CD14-positive monocyte (primary cell): Measurements from ENCODE around the gene ALAS1. TPM values are rescaled to one million over a fixed set of nuclear protein-coding genes. Genes with fewer than 3 reads are reported as not detected.

ENCODE experiments used
- DNase-seq, 3 donors: peaks; one replicate each; pipeline ENCODE4 v3.0.0-alpha.2; 2011 to 2022
- H2AFZ ChIP-seq: 2 replicates; pipeline ENCODE4 v1.6.0; 2012; ENCODE audit warnings: mild to moderate bottlenecking, low read depth, low read length, inconsistent platforms; ENCODE audit not compliant: insufficient read depth, poor library complexity, severe bottlenecking
- H3K27ac ChIP-seq, 2 donors: 1 replicate in 1 of 2; 2 replicates in 1 of 2; pipeline ENCODE4 v1.5.1; 2012 to 2013; ENCODE audit warnings: low read length in 2 of 2, control low read depth in 1 of 2, inconsistent platforms in 1 of 2, low read depth in 1 of 2, mild to moderate bottlenecking in 1 of 2
- H3K27me3 ChIP-seq, 2 donors: one replicate each; pipeline versions ENCODE4 v1.6.0 to v1.6.1; 2011 to 2013; ENCODE audit warnings: low read length in 2 of 2; ENCODE audit not compliant: control insufficient read depth in 2 of 2, insufficient read depth in 2 of 2
- H3K36me3 ChIP-seq, 2 donors: replicated peaks in 1 of 2; 1 replicate in 1 of 2; 2 replicates in 1 of 2; pipeline versions ENCODE4 v1.5.1 to v1.6.1; 2012 to 2013; ENCODE audit warnings: low read length in 2 of 2, control low read depth in 1 of 2, inconsistent platforms in 1 of 2, mild to moderate bottlenecking in 1 of 2; ENCODE audit not compliant: insufficient read depth in 2 of 2, control insufficient read depth in 1 of 2
- H3K4me1 ChIP-seq, 2 donors: 1 replicate in 1 of 2; 2 replicates in 1 of 2; pipeline versions ENCODE4 v1.5.1 to v1.6.1; 2012 to 2013; ENCODE audit warnings: low read length in 2 of 2, control low read depth in 1 of 2, inconsistent platforms in 1 of 2, mild to moderate bottlenecking in 1 of 2, moderate library complexity in 1 of 2; ENCODE audit not compliant: insufficient read depth in 2 of 2, control insufficient read depth in 1 of 2
- H3K4me2 ChIP-seq: replicated peaks from 2 replicates; pipeline ENCODE3; 2012; ENCODE audit warnings: low read length, moderate library complexity, mild to moderate bottlenecking; ENCODE audit not compliant: poor library complexity, severe bottlenecking; ENCODE audit errors: extremely low read depth
- H3K4me3 ChIP-seq, 3 experiments: fragments of 200-600 bp in 1 of 3; sonication (generic) in 1 of 3; replicated peaks in 1 of 3; 1 replicate in 2 of 3; 2 replicates in 1 of 3; pipeline ENCODE4 v1.5.1; 2011 to 2013; ENCODE audit warnings: low read length in 3 of 3, mild to moderate bottlenecking in 3 of 3, control low read depth in 2 of 3, low read depth in 2 of 3, inconsistent platforms in 1 of 3, moderate library complexity in 1 of 3
- H3K79me2 ChIP-seq: 2 replicates; pipeline ENCODE4 v1.6.0; 2012; ENCODE audit warnings: mild to moderate bottlenecking, control low read depth, inconsistent platforms, low read length, moderate library complexity; ENCODE audit not compliant: insufficient read depth
- H3K9ac ChIP-seq: 2 replicates; pipeline ENCODE4 v1.6.0; 2017; ENCODE audit warnings: low read length, mild to moderate bottlenecking; ENCODE audit not compliant: insufficient read depth, poor library complexity, severe bottlenecking
- H3K9me3 ChIP-seq, 2 donors: replicated peaks in 1 of 2; 1 replicate in 1 of 2; 2 replicates in 1 of 2; pipeline versions ENCODE4 v1.5.1 to v1.6.1; 2012 to 2013; ENCODE audit warnings: low read length in 2 of 2, control low read depth in 1 of 2; ENCODE audit not compliant: control insufficient read depth in 1 of 2, insufficient read depth in 1 of 2
- H4K20me1 ChIP-seq: 2 replicates; pipeline ENCODE4 v1.6.0; 2012; ENCODE audit warnings: mild to moderate bottlenecking, low read length, control low read depth, moderate library complexity; ENCODE audit not compliant: insufficient read depth
- H3K27ac Mint-ChIP-seq, 7 donors: one replicate each; pipeline ENCODE4 v1.8.0; 2020; ENCODE audit warnings: mild to moderate bottlenecking in 7 of 7, mixed read lengths in 7 of 7, moderate library complexity in 6 of 7, inconsistent platforms in 2 of 7
- H3K27me3 Mint-ChIP-seq, 3 donors: one replicate each; pipeline ENCODE4 v1.8.0; 2021 to 2022; ENCODE audit warnings: low read depth in 3 of 3, mild to moderate bottlenecking in 3 of 3, mixed read lengths in 3 of 3, moderate library complexity in 3 of 3, inconsistent platforms in 1 of 3
- H3K36me3 Mint-ChIP-seq, 2 donors: one replicate each; pipeline ENCODE4 v1.8.0; 2020; ENCODE audit warnings: mixed read lengths in 2 of 2, inconsistent platforms in 1 of 2, mild to moderate bottlenecking in 1 of 2
- H3K4me1 Mint-ChIP-seq: one replicate; pipeline ENCODE4 v1.8.0; 2020; ENCODE audit warnings: mild to moderate bottlenecking, mixed read lengths
- H3K4me3 Mint-ChIP-seq, 2 donors: one replicate each; pipeline ENCODE4 v1.8.0; 2020; ENCODE audit warnings: mild to moderate bottlenecking in 2 of 2, mixed read lengths in 2 of 2, moderate library complexity in 1 of 2
- H3K9me3 Mint-ChIP-seq, 7 donors: one replicate each; pipeline ENCODE4 v1.8.0; 2020 to 2022; ENCODE audit warnings: mixed read lengths in 7 of 7, mild to moderate bottlenecking in 6 of 7, moderate library complexity in 6 of 7, inconsistent platforms in 2 of 7
- WGBS: methylation state at CpG from one replicate; pipeline ENCODE4 v1.1.5; 2013; ENCODE audit warnings: missing lambda C conversion rate; ENCODE audit not compliant: insufficient coverage; 5-methylcytosine and 5-hydroxymethylcytosine counted together
- intact Hi-C, 2 donors: fragments of 100-400 bp; cut with micrococcal nuclease; formaldehyde crosslinking; loops; one replicate each; pipeline versions ENCODE4 v1.15.0 to v1.15.1; 2023
- polyA plus RNA-seq, 3 donors: library from polyadenylated mRNA; depleted of rRNA in 1 of 3; unstranded in 2 of 3; stranded (reverse) in 1 of 3; fragments of 300-500 nt in 2 of 3; fragments of >200 nt in 1 of 3; fragmentation: Illumina TruSeq in 2 of 3; gene quantifications; 1 replicate in 2 of 3; 2 replicates in 1 of 3; pipeline ENCODE4 v1.2.3, GENCODE V29; 2012 to 2021
- TF ChIP-seq, protein P1 (sequence below): fragments of 200-600 bp; IDR thresholded peaks from one replicate; pipeline ENCODE4 v1.8.0; 2022; ENCODE audit warnings: antibody characterized with exemption, mild to moderate bottlenecking

The ALAS1 gene
- polyA plus RNA-seq, 3 donors = 20.9 to 84.7 (median 38.7) TPM

DNA sequence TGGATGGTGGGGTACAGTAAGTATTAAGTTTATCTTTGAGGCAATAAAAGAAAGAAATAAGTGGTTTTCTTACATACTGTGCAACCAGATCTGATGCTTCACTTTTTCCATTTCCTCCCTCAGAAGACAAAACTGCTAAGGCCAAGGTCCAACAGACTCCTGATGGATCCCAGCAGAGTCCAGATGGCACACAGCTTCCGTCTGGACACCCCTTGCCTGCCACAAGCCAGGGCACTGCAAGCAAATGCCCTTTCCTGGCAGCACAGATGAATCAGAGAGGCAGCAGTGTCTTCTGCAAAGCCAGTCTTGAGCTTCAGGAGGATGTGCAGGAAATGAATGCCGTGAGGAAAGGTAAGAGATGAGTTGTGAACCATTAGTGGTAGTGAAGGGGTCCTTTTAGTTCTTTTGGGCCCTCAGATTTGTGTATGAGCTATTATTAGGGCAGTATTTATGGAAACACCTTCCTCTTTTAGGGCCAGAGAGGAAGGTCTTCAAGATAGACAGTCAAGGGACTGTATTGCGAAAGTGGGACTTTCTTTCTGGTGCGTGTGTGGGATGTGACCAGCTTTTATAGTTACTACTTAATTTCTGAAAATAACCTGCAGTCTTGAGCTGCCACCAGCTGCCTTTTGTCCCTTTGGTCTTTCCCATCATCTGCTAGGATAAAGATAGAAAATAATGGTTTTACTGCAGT is 4.6 kb downstream of the ALAS1 start:
- Mint-ChIP-seq H3K4me1 (peaks cover 66% of the 10 kb centered on the region), H3K36me3 (peaks cover 60 to 63% of the 10 kb centered on the region in 2 donors), H3K9me3 (no peaks in the 10 kb centered on the region), H3K27ac (peak overlapping the region; percentile 93 to 98 (median 95)), H3K27me3 (no peaks in the 10 kb centered on the region), H3K4me3 (peak overlapping the region; percentile 60 to 80)
- H3K79me2 ChIP-seq = peaks cover 71% of the 10 kb centered on the region
- H3K4me2 ChIP-seq = peak overlapping the region; percentile 48
- no peaks in the 10 kb centered on the region for H3K27me3 ChIP-seq
- H4K20me1 ChIP-seq = peaks cover 24% of the 10 kb centered on the region
- peak overlapping the region in 1 of 3 experiments; percentile 58 for H3K4me3 ChIP-seq
- DNase-seq = peak; percentile 82 to 93 (median 91)
- peaks cover 39 to 46% of the 10 kb centered on the region in 2 donors for H3K36me3 ChIP-seq
- intact Hi-C loops = loop anchor here in 1 of 2 donors (2.0 kb wide), 1 partner anchor 14 kb away; no protein-coding TSS in a partner anchor
- 11% methylated on average over 2 of the region's 4 CpGs for WGBS
- no peak overlapping the region for H2AFZ ChIP-seq
- H3K9me3 ChIP-seq = no peaks in the 10 kb centered on the region
- TF ChIP-seq, protein P1, sequence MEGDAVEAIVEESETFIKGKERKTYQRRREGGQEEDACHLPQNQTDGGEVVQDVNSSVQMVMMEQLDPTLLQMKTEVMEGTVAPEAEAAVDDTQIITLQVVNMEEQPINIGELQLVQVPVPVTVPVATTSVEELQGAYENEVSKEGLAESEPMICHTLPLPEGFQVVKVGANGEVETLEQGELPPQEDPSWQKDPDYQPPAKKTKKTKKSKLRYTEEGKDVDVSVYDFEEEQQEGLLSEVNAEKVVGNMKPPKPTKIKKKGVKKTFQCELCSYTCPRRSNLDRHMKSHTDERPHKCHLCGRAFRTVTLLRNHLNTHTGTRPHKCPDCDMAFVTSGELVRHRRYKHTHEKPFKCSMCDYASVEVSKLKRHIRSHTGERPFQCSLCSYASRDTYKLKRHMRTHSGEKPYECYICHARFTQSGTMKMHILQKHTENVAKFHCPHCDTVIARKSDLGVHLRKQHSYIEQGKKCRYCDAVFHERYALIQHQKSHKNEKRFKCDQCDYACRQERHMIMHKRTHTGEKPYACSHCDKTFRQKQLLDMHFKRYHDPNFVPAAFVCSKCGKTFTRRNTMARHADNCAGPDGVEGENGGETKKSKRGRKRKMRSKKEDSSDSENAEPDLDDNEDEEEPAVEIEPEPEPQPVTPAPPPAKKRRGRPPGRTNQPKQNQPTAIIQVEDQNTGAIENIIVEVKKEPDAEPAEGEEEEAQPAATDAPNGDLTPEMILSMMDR = no peak
- H3K27ac ChIP-seq = peak overlapping the region; percentile 80 to 96
- peaks cover 68 to 70% of the 10 kb centered on the region in 2 donors for H3K4me1 ChIP-seq
- peak overlapping the region; percentile 57 for H3K9ac ChIP-seq

DNA sequence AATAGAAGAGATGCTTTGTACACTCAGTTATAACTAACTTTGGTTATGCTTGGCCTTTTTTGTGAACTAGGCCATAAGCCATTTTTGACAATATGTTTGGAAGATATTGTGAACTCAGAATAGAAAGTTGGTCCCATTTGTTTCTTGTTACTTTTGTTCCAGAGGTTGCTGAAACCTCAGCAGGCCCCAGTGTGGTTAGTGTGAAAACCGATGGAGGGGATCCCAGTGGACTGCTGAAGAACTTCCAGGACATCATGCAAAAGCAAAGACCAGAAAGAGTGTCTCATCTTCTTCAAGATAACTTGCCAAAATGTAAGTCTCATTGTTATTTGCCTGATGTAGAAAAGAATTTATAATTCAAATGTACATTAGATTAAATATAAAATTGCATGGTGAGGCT is 5.7 kb downstream of the ALAS1 start:
- H3K4me1 ChIP-seq = peaks cover 60 to 64% of the 10 kb centered on the region in 2 donors
- intact Hi-C loops = loop anchor here in 1 of 2 donors (2.0 kb wide), 1 partner anchor 15 kb away; no protein-coding TSS in a partner anchor
- peak overlapping the region; percentile 57 for H3K9ac ChIP-seq
- no peak overlapping the region for H3K4me3 ChIP-seq
- no peak overlapping the region for H2AFZ ChIP-seq
- Mint-ChIP-seq H3K36me3 (peaks cover 72 to 75% of the 10 kb centered on the region in 2 donors), H3K27ac (peak overlapping the region; percentile 13 to 98 (median 94)), H3K4me1 (peaks cover 63% of the 10 kb centered on the region), H3K9me3 (no peaks in the 10 kb centered on the region), H3K27me3 (no peaks in the 10 kb centered on the region), H3K4me3 (peak overlapping the region in 1 of 2 donors; percentile 51)
- peaks cover 75% of the 10 kb centered on the region for H3K79me2 ChIP-seq
- no peaks in the 10 kb centered on the region for H3K9me3 ChIP-seq
- DNase-seq = no peak
- no CpG with 5 or more reads among the region's 1 CpG for WGBS
- TF ChIP-seq, protein P1 = no peak
- H3K36me3 ChIP-seq = peaks cover 50 to 58% of the 10 kb centered on the region in 2 donors
- H3K27ac ChIP-seq = peak overlapping the region; percentile 80 to 96
- H3K27me3 ChIP-seq = no peaks in the 10 kb centered on the region
- no peak overlapping the region for H3K4me2 ChIP-seq
- peaks cover 22% of the 10 kb centered on the region for H4K20me1 ChIP-seq
